GM12874 (cell line): ENCODE results near the gene ANAPC16.

Experiments used
- CTCF ChIP-seq: IDR thresholded peaks from 2 replicates; pipeline ENCODE4 v1.5.1; 2011; ENCODE audit warnings: low read depth, mild to moderate bottlenecking, control low read depth, low read length, moderate library complexity; ENCODE audit not compliant: insufficient read depth

ANAPC16 gene

GRCh38 chr10:72229261-72230251 lies 13.7 kb downstream of the ANAPC16 start:
- TF ChIP-seq CTCF = no peak

- TF ChIP-seq CTCF = no peak
Measured at GRCh38 chr10:72233621-72234020, 17.8 kb downstream of the ANAPC16 start.

- TF ChIP-seq CTCF = no peak
Measured at GRCh38 chr10:72234560-72235095, 18.8 kb downstream of the ANAPC16 start.

GRCh38 chr10:72235544-72236279 lies 19.9 kb downstream of the ANAPC16 start:
- no peak for TF ChIP-seq CTCF

GRCh38 chr10:72238392-72239175 lies 22.8 kb downstream of the ANAPC16 start:
- TF ChIP-seq CTCF = no peak

- no peak for TF ChIP-seq CTCF
Measured at GRCh38 chr10:72239409-72239808, 23.6 kb downstream of the ANAPC16 start.
